Stimulated activated CD4-positive, alpha-beta T cell treated with anti-CD3 and anti-CD28 coated beads, TNF-alpha, amount 100 ng/mL, for 24 hours (primary cell): ENCODE data around the gene PRRG2.

Experiments used
- DNase-seq, 3 experiments: peaks; one replicate each; pipeline ENCODE4 v3.0.0-alpha.2; 2020; ENCODE audit warnings: low read depth in 3 of 3

PRRG2 gene

GRCh38 chr19:49557641-49558325 is 23.3 kb upstream of the PRRG2 start:
- no peak for DNase-seq

GRCh38 chr19:49558591-49558990 is 22.5 kb upstream of the PRRG2 start:
- DNase-seq: peak in 1 of 3 experiments; percentile 38

- DNase-seq: no peak
These were observed 21.7 kb upstream of the PRRG2 start for GRCh38 chr19:49559443-49559842.

- no peak for DNase-seq
These were observed 21.2 kb upstream of the PRRG2 start for GRCh38 chr19:49559928-49560327.

- peak in 1 of 3 experiments; percentile 47 for DNase-seq
These were observed 20.7 kb upstream of the PRRG2 start for GRCh38 chr19:49560358-49560900.

- DNase-seq: peak in 2 of 3 experiments; percentile 41 to 43
These were observed 16.5 kb upstream of the PRRG2 start for GRCh38 chr19:49564616-49565045.

- DNase-seq: no peak
These were observed 15.9 kb upstream of the PRRG2 start for GRCh38 chr19:49565261-49565660.

GRCh38 chr19:49566302-49566701 is 14.8 kb upstream of the PRRG2 start:
- no peak for DNase-seq

GRCh38 chr19:49567861-49568441 is 13.2 kb upstream of the PRRG2 start:
- no peak for DNase-seq

GRCh38 chr19:49570138-49570856 is 10.8 kb upstream of the PRRG2 start:
- peak in 1 of 3 experiments; percentile 64 for DNase-seq

GRCh38 chr19:49570997-49571676 is 10.0 kb upstream of the PRRG2 start:
- DNase-seq: no peak

GRCh38 chr19:49573009-49573408 is 8.1 kb upstream of the PRRG2 start:
- no peak for DNase-seq

- no peak for DNase-seq
These were observed 7.7 kb upstream of the PRRG2 start for GRCh38 chr19:49573425-49573824.

- DNase-seq: no peak
These were observed 6.8 kb upstream of the PRRG2 start for GRCh38 chr19:49574206-49574755.

GRCh38 chr19:49579193-49579592 is 1.9 kb upstream of the PRRG2 start:
- no peak for DNase-seq

- no peak for DNase-seq
These were observed 1.2 kb upstream of the PRRG2 start for GRCh38 chr19:49579947-49580263.

- peak; percentile 95 to 97 (median 96) for DNase-seq
These were observed 681 bp upstream of the PRRG2 start, which contains the start of gene NOSIP for GRCh38 chr19:49580264-49581006. TSS of gene NOSIP (minus strand) at chr19:49580556. CDS start at chr19:49560691, 19,865 bp downstream.

- no peak for DNase-seq
These were observed 2.1 kb downstream of the PRRG2 start for GRCh38 chr19:49583239-49583638.

- DNase-seq: no peak
These were observed 3.9 kb downstream of the PRRG2 start for GRCh38 chr19:49585023-49585422.

GRCh38 chr19:49587227-49587626 is 6.1 kb downstream of the PRRG2 start:
- DNase-seq: no peak
